Effector memory CD4-positive, alpha-beta T cell (primary cell): ENCODE measurements around the gene CNTNAP4.

Experiments used
- DNase-seq, 3 donors: peaks; one replicate each; pipeline ENCODE4 v3.0.0-alpha.2; 2020
- H3K27ac ChIP-seq: 2 replicates; pipeline ENCODE4 v1.7.0; 2013; ENCODE audit warnings: mild to moderate bottlenecking, low read length, moderate library complexity; ENCODE audit not compliant: insufficient read depth, poor library complexity, severe bottlenecking
- H3K27me3 ChIP-seq: replicated peaks from 2 replicates; pipeline ENCODE4 v1.7.0; 2013; ENCODE audit warnings: mild to moderate bottlenecking, low read length; ENCODE audit not compliant: insufficient read depth, control insufficient read depth, poor library complexity, severe bottlenecking
- H3K36me3 ChIP-seq: 2 replicates; pipeline ENCODE4 v1.7.0; 2013; ENCODE audit warnings: mild to moderate bottlenecking, low read length, moderate library complexity; ENCODE audit not compliant: control insufficient read depth, insufficient read depth
- H3K4me1 ChIP-seq: 2 replicates; pipeline ENCODE4 v1.7.0; 2013; ENCODE audit warnings: low read length, mild to moderate bottlenecking; ENCODE audit not compliant: control insufficient read depth, insufficient read depth, poor library complexity, severe bottlenecking
- H3K4me3 ChIP-seq: 2 replicates; pipeline ENCODE4 v1.7.0; 2013; ENCODE audit warnings: low read length, low read depth, mild to moderate bottlenecking; ENCODE audit not compliant: insufficient read depth, poor library complexity, severe bottlenecking
- H3K9me3 ChIP-seq: 2 replicates; pipeline ENCODE4 v1.7.0; 2013; ENCODE audit warnings: mild to moderate bottlenecking, low read length, moderate library complexity; ENCODE audit not compliant: control insufficient read depth

CNTNAP4 gene

DNA sequence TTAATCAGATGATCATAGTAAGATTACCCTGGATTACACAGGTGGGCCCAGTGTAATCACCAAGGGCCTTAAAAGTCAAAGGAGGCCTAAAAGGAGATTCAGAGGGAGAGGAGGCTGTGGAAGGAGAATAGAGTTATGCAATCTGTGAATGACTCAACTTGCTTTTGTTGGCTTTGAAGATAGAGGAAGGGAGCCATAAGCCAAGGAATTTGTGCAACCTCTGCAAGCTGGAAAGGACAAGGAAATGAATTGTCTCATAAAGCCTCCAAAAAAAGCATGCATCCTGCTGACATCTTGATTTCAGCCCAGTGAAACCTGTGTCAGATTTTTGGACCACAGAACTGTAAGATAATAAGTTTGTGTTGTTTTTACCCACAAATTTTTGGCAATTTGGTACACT is 109.6 kb downstream of the CNTNAP4 start:
- H3K4me3 ChIP-seq: no peak overlapping the region
- no peaks in the 10 kb centered on the region for H3K27me3 ChIP-seq
- no peak for DNase-seq
- H3K36me3 ChIP-seq: no peaks in the 10 kb centered on the region
- H3K9me3 ChIP-seq: no peaks in the 10 kb centered on the region
- no peak overlapping the region for H3K27ac ChIP-seq
- H3K4me1 ChIP-seq: no peaks in the 10 kb centered on the region

DNA sequence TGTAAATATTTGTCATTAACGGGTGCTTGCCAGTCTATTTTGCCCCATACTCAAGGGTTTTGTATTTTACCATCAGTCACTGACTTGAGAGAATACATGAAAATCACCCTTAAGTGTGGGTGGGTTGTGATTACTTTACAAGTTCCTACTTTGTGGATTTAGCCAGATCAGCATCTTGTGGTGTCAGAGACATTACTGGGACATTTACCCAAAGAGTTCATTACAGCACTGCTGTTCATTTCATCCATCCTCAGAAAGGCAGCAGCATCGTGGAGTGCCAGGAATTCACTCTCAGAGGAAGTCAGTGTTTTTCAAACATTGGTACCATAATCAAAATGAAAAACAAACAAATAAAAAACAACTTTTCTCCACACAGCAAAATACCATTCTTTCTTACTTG is 110.8 kb downstream of the CNTNAP4 start:
- H3K27me3 ChIP-seq: no peaks in the 10 kb centered on the region
- no peaks in the 10 kb centered on the region for H3K4me1 ChIP-seq
- no peak overlapping the region for H3K27ac ChIP-seq
- no peak overlapping the region for H3K4me3 ChIP-seq
- no peaks in the 10 kb centered on the region for H3K9me3 ChIP-seq
- no peaks in the 10 kb centered on the region for H3K36me3 ChIP-seq
- no peak for DNase-seq

DNA sequence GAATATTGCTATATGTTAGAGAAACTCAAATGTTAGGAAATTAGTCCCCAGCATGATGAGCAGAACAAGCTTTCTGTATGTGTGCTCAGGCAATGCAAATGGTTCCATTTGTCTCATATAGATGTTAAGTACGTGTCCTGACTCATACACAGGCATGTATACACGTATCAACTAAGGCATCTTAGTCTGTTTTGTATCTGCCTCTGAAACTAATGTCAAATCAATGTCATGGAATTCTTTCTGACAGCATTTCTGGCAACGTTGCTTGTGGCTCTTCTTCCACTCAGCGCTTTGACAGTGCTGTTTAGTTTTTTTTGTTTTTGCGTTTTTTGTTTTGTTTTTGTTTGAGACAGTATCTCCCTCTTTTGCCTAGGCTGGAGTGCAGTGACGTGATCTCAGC is 111.9 kb downstream of the CNTNAP4 start:
- no peak for DNase-seq
- no peaks in the 10 kb centered on the region for H3K27me3 ChIP-seq
- no peak overlapping the region for H3K27ac ChIP-seq
- H3K9me3 ChIP-seq: no peaks in the 10 kb centered on the region
- H3K4me3 ChIP-seq: no peak overlapping the region
- H3K4me1 ChIP-seq: no peaks in the 10 kb centered on the region
- no peaks in the 10 kb centered on the region for H3K36me3 ChIP-seq

DNA sequence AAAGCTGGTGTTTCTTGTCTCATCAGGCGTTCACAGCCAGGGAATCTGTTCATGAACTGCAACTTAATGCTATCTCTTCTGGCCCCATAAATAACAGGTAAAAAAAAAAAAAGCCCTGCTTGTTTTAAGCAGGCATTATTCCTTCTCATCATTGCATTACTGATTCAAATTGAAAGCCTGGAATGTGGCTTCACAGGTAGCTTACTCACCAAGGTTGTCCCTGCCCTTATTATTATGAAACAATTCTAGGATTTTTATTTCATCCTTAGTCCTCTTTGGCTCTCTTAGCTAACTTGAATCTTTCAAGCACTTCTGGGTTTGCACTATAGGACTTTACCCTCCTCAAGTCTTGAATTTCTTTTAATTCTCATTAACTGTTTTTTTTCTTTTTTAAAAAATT is 113.3 kb downstream of the CNTNAP4 start:
- no peak overlapping the region for H3K4me3 ChIP-seq
- no peak overlapping the region for H3K27ac ChIP-seq
- H3K4me1 ChIP-seq: no peaks in the 10 kb centered on the region
- H3K36me3 ChIP-seq: no peaks in the 10 kb centered on the region
- no peak for DNase-seq
- H3K9me3 ChIP-seq: no peaks in the 10 kb centered on the region
- no peaks in the 10 kb centered on the region for H3K27me3 ChIP-seq

DNA sequence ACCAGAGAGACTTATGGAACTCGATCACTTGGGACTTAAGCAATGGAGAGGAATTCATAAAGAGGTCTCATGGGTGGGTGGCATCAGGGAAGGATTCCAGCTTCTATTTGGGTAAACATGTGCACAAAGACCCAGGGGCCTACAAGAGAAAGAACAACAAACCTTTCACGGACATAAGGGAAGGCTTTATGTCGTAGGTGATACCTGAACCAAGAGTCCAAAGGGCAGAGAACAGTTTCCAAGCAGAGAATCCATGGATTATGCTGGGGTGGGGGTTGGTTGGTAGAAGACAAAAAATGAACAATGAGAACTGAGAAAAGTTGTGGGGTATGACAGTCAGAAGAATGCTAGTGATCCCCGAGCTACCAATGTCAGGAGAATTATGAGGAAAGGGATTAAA is 119.8 kb downstream of the CNTNAP4 start:
- no peak for DNase-seq
- no peak overlapping the region for H3K27ac ChIP-seq
- no peaks in the 10 kb centered on the region for H3K9me3 ChIP-seq
- no peaks in the 10 kb centered on the region for H3K27me3 ChIP-seq
- no peaks in the 10 kb centered on the region for H3K36me3 ChIP-seq
- H3K4me3 ChIP-seq: no peak overlapping the region
- no peaks in the 10 kb centered on the region for H3K4me1 ChIP-seq

DNA sequence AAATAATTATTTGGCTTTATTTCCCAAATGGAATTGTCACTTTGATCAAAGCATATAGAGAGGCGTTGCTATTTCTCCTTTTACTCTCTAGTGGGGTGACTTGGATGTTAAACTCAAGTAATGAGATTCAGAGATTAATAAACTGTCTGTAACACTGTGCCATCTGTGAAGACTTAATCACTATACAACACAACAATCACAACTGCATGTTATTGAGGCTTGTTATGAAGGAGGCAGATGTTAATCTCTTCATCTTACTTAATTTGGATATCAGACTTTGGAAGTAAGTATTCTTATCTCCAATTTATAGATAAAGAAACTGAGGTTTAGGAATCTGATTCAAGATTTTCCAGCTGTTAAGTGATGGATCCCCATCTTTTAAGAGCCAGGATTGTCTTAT is 132.5 kb downstream of the CNTNAP4 start:
- Histone ChIP-seq H3K4me3 (no peak overlapping the region), H3K9me3 (no peaks in the 10 kb centered on the region), H3K27ac (no peak overlapping the region), H3K36me3 (no peaks in the 10 kb centered on the region), H3K4me1 (no peaks in the 10 kb centered on the region), H3K27me3 (no peaks in the 10 kb centered on the region)
- no peak for DNase-seq

DNA sequence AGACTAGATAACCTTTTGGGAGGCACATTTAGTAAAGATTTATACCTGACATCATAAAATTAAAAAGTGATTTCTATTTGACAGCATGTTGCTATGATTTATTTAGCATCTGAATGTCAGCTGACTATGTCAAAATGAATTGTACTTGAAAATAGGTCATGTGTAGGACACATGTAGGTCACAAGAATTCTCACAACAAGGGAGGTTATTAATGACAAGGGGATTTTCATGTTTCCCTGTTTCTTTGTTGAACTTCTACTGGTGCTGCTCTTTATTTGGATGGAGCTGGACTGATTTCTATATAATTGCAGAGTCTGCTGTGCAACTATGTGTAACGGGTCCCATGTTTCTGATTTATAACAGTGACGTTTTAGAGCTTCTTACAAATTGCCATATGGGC is 144.4 kb downstream of the CNTNAP4 start:
- no peak overlapping the region for H3K27ac ChIP-seq
- no peak overlapping the region for H3K4me3 ChIP-seq
- H3K36me3 ChIP-seq: no peaks in the 10 kb centered on the region
- no peaks in the 10 kb centered on the region for H3K9me3 ChIP-seq
- no peak for DNase-seq
- H3K27me3 ChIP-seq: no peaks in the 10 kb centered on the region
- H3K4me1 ChIP-seq: no peaks in the 10 kb centered on the region

DNA sequence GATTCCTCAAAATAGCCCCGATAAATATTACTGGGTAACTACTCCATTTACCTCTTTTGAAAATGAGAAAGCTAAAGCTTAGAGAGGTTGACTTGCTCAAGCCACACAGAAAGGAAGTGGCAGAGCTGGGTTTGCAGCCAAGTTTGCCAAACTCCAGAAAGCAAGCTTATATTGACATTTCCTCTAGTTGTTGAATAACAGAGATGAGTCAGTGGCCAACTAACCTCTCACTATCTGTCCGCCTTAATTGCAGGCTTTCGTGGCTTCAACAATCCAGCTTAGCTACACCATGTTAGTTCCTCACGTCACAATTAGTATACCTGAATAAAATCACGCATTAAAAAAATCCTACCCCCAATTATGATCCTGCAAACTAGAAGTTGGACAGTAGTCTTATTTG is 151.7 kb downstream of the CNTNAP4 start:
- no peaks in the 10 kb centered on the region for H3K9me3 ChIP-seq

DNA sequence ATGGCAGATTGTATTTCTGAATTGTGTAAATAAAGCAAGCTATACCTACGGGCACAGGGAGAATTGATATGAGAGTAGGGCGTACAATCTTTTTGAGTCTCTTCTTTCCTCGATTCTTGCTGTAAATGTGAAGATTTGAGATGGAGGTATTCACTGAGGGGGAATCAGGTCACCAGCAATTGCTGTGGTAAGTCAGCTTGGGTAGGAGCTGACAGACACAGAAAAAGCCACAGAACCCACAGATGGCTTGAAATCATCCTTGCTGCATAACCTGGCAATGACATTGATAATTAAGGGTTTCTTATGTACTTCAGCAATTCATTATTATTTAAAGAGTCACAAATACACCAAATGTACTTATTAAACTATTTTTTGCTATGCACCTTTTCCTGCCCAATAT is 164.2 kb downstream of the CNTNAP4 start:
- Histone ChIP-seq H3K9me3 (no peaks in the 10 kb centered on the region), H3K36me3 (no peaks in the 10 kb centered on the region), H3K4me1 (no peaks in the 10 kb centered on the region), H3K27me3 (no peaks in the 10 kb centered on the region), H3K4me3 (no peak overlapping the region), H3K27ac (no peak overlapping the region)
- DNase-seq: no peak

More for the DNA sequence above, 151.7 kb downstream of the CNTNAP4 start:
- Histone ChIP-seq H3K36me3 (no peaks in the 10 kb centered on the region), H3K4me1 (no peaks in the 10 kb centered on the region), H3K27ac (no peak overlapping the region), H3K4me3 (no peak overlapping the region), H3K27me3 (no peaks in the 10 kb centered on the region)
- DNase-seq: no peak

DNA sequence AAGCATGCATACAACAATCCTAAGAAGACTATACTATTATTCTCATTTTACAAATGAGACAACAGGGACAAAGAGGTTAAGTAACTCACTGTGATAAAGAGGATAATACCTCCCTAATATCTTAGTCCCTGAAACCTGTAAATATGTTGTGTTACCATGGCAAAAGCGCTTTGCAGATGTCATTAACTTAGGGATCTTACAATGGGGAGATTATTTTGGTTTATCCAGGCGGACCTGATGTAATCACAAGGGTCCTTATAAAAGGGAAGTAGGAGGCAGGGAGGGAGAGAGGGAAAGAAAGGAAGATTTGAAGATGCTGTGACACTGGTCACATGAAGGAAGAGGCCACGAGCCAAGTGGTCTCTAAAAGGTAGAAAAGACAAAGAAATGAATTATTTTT is 164.7 kb downstream of the CNTNAP4 start:
- H3K27ac ChIP-seq: no peak overlapping the region
- H3K9me3 ChIP-seq: no peaks in the 10 kb centered on the region
- no peaks in the 10 kb centered on the region for H3K36me3 ChIP-seq
- H3K27me3 ChIP-seq: no peaks in the 10 kb centered on the region
- no peak for DNase-seq
- no peaks in the 10 kb centered on the region for H3K4me1 ChIP-seq
- H3K4me3 ChIP-seq: no peak overlapping the region

DNA sequence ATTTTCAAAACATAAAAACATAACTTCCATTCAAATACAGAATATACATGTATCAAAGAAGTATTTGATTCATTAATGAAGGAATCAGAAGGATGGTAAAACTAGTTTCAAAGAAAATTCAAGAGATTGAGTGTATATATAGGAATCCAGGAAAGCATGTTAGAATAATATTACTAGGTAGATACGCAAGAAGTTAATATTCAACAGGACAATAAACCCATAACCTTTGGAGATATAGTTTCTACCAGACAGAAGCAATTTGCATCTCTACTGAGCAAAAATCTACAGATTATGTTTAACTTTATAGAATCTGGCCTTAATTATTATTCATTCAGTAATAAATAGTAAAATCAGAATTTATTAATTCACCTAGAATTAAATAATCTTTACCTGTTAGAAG is 166.8 kb downstream of the CNTNAP4 start:
- Histone ChIP-seq H3K27ac (no peak overlapping the region), H3K4me3 (no peak overlapping the region), H3K9me3 (no peaks in the 10 kb centered on the region), H3K27me3 (no peaks in the 10 kb centered on the region), H3K4me1 (no peaks in the 10 kb centered on the region), H3K36me3 (no peaks in the 10 kb centered on the region)
- DNase-seq: no peak
